PFSK-1 (cell line): Measurements from ENCODE around the gene SNX18.

Experiments used
- FOXP2 ChIP-seq: optimal IDR thresholded peaks from 2 replicates; pipeline ENCODE3; 2011; ENCODE audit warnings: borderline replicate concordance, control low read depth, inconsistent platforms; ENCODE audit not compliant: insufficient read depth; ENCODE audit errors: extremely low read length, extremely low read depth
- POLR2AphosphoS5 ChIP-seq: IDR thresholded peaks from 2 replicates; pipeline ENCODE4 v1.6.1; 2012; ENCODE audit warnings: low read depth, mild to moderate bottlenecking, control low read depth, low read length, moderate library complexity
- REST ChIP-seq, 2 experiments: IDR thresholded peaks; 2 replicates each; pipeline versions ENCODE4 v1.6.1 to v1.8.0; 2011 to 2012; ENCODE audit warnings: low read depth in 2 of 2, low read length in 2 of 2, control low read depth in 1 of 2, inconsistent platforms in 1 of 2, mild to moderate bottlenecking in 1 of 2, moderate library complexity in 1 of 2; ENCODE audit not compliant: insufficient read depth in 1 of 2
- SIN3A ChIP-seq: IDR thresholded peaks from 2 replicates; pipeline ENCODE4 v1.6.1; 2012; ENCODE audit warnings: mild to moderate bottlenecking, low read length, moderate library complexity, borderline replicate concordance; ENCODE audit not compliant: insufficient read depth
- TAF1 ChIP-seq: IDR thresholded peaks from 2 replicates; pipeline ENCODE4 v1.6.1; 2012; ENCODE audit warnings: low read length, control low read depth, borderline replicate concordance; ENCODE audit not compliant: insufficient read depth

The SNX18 gene

GRCh38 chr5:54561651-54562050 lies 44.1 kb downstream of the SNX18 start:
- TF ChIP-seq POLR2AphosphoS5 (no peak), FOXP2 (no peak), REST (IDR thresholded peaks at IDR 0.05; ENCODE audit: insufficient read depth in 1 of 2, low read depth in 2 of 2, low read length in 2 of 2) (no peak), SIN3A (no peak), TAF1 (no peak)

- TF ChIP-seq SIN3A (no peak), POLR2AphosphoS5 (no peak), FOXP2 (no peak), TAF1 (no peak), REST (IDR thresholded peaks at IDR 0.05; ENCODE audit: insufficient read depth in 1 of 2, low read depth in 2 of 2, low read length in 2 of 2) (no peak)
Measured at GRCh38 chr5:54563083-54563761, 45.7 kb downstream of the SNX18 start.

DNA sequence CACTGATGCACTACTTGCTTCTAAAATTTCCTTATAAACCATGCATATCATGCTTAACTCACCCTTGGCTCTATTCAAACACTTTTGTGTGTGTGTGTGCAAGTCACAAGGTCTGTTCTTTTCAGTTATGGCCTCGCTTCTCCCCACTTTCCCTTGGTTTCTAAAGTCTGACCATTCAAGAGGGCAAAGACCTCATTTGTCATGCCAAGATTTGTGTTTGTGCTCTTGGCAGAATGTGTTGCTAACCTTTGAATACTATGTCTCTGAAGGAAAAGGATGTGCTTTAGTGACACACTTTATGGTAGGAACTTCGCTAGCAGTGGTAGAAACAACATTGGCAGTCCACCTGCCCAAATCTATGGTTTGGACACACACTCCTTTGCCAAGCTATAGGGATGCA lies 50.4 kb downstream of the SNX18 start:
- TF ChIP-seq TAF1 (no peak), REST (IDR thresholded peaks at IDR 0.05; ENCODE audit: insufficient read depth in 1 of 2, low read depth in 2 of 2, low read length in 2 of 2) (no peak), FOXP2 (no peak), POLR2AphosphoS5 (no peak), SIN3A (no peak)

- TF ChIP-seq REST (IDR thresholded peaks at IDR 0.05; ENCODE audit: insufficient read depth in 1 of 2, low read depth in 2 of 2, low read length in 2 of 2) (no peak), TAF1 (no peak), SIN3A (no peak), POLR2AphosphoS5 (no peak), FOXP2 (no peak)
Measured at GRCh38 chr5:54570916-54571315, 53.4 kb downstream of the SNX18 start.
